Mesendoderm (in vitro differentiated cells): ENCODE data around the gene NPIPA5.
"Not testable (repeated sequence)": the region's sequence is repeated elsewhere in the genome, so short reads cannot be mapped to it uniquely, and the experiment has no call there.

Experiments
- DNase-seq: peaks from one replicate; pipeline ENCODE4 v3.0.0; 2013
- H2AK5ac ChIP-seq: 2 replicates; pipeline ENCODE4 v1.6.1; 2013; ENCODE audit warnings: low read length, inconsistent platforms
- H2BK120ac ChIP-seq: 2 replicates; pipeline ENCODE4 v1.6.1; 2013; ENCODE audit warnings: low read depth, mild to moderate bottlenecking, low read length, moderate library complexity, mixed read lengths
- H2BK15ac ChIP-seq: replicated peaks from 2 replicates; pipeline ENCODE4 v1.6.1; 2013; ENCODE audit warnings: low read depth, mild to moderate bottlenecking, moderate library complexity
- H2BK5ac ChIP-seq: 2 replicates; pipeline ENCODE4 v1.6.1; 2013; ENCODE audit warnings: low read length, inconsistent platforms
- H3K18ac ChIP-seq: 2 replicates; pipeline ENCODE4 v1.6.1; 2013; ENCODE audit warnings: mild to moderate bottlenecking, low read length, mixed read lengths
- H3K23ac ChIP-seq: one replicate; pipeline ENCODE4 v1.6.1; 2013; ENCODE audit warnings: low read length
- H3K27ac ChIP-seq: 2 replicates; pipeline ENCODE4 v1.5.1; 2013; ENCODE audit warnings: low read depth, mild to moderate bottlenecking, inconsistent platforms, low read length, moderate library complexity
- H3K27me3 ChIP-seq: 2 replicates; pipeline ENCODE4 v1.6.1; 2013; ENCODE audit warnings: low read length, control low read depth, mild to moderate bottlenecking, inconsistent platforms; ENCODE audit not compliant: insufficient read depth, poor library complexity
- H3K36me3 ChIP-seq: 2 replicates; pipeline ENCODE4 v1.6.1; 2013; ENCODE audit warnings: low read length, inconsistent platforms; ENCODE audit not compliant: control insufficient read depth, insufficient read depth
- H3K4ac ChIP-seq: one replicate; pipeline ENCODE4 v1.6.1; 2013; ENCODE audit warnings: low read depth, mild to moderate bottlenecking, low read length, moderate library complexity
- H3K4me1 ChIP-seq: 2 replicates; pipeline ENCODE4 v1.6.1; 2013; ENCODE audit warnings: low read depth, low read length, inconsistent platforms; ENCODE audit not compliant: control insufficient read depth
- H3K4me2 ChIP-seq: 2 replicates; pipeline ENCODE4 v1.6.1; 2013; ENCODE audit warnings: low read length
- H3K4me3 ChIP-seq: 2 replicates; pipeline ENCODE4 v1.5.1; 2013; ENCODE audit warnings: mild to moderate bottlenecking, low read length
- H3K56ac ChIP-seq: one replicate; pipeline ENCODE4 v1.6.1; 2013; ENCODE audit warnings: low read length
- H3K79me1 ChIP-seq: 2 replicates; pipeline ENCODE4 v1.6.1; 2013; ENCODE audit warnings: low read length, inconsistent platforms
- H3K79me2 ChIP-seq: 2 replicates; pipeline ENCODE4 v1.6.1; 2013; ENCODE audit warnings: mild to moderate bottlenecking, low read length; ENCODE audit not compliant: control insufficient read depth, insufficient read depth
- H3K9ac ChIP-seq: 2 replicates; pipeline ENCODE4 v1.6.1; 2013; ENCODE audit warnings: low read length, inconsistent platforms
- H4K5ac ChIP-seq: one replicate; pipeline ENCODE4 v1.6.1; 2013; ENCODE audit warnings: low read length
- H4K8ac ChIP-seq: one replicate; pipeline ENCODE4 v1.6.1; 2013; ENCODE audit warnings: low read depth, mild to moderate bottlenecking, control low read depth, low read length, moderate library complexity
- WGBS: extraction: QIAGEN DNeasy Blood & Tissue Kit; methylation state at CpG from one replicate; pipeline ENCODE4 v1.1.7; 2013; ENCODE audit warnings: low lambda C conversion rate, missing lambda C conversion rate; ENCODE audit not compliant: insufficient coverage; ENCODE audit errors: extremely low coverage; 5-methylcytosine and 5-hydroxymethylcytosine counted together

Gene NPIPA5

GRCh38 chr16:15333969-15334368, 44.1 kb downstream of the NPIPA5 start:
- not testable (repeated sequence) for H2AK5ac ChIP-seq, H4K8ac ChIP-seq, H3K23ac ChIP-seq, H2BK120ac ChIP-seq, H3K79me1 ChIP-seq, H4K5ac ChIP-seq, H2BK15ac ChIP-seq, H2BK5ac ChIP-seq, H3K4me1 ChIP-seq, H3K9ac ChIP-seq, H3K27me3 ChIP-seq, DNase-seq, H3K56ac ChIP-seq, H3K4me3 ChIP-seq, H3K18ac ChIP-seq, H3K4me2 ChIP-seq, H3K36me3 ChIP-seq, H3K27ac ChIP-seq, H3K4ac ChIP-seq, H3K79me2 ChIP-seq
- WGBS: no CpG with 5 or more reads among the region's 5 CpGs

GRCh38 chr16:15330978-15331377, 47.1 kb downstream of the NPIPA5 start:
- H3K4me3 ChIP-seq, H3K9ac ChIP-seq, H3K27me3 ChIP-seq, H2BK120ac ChIP-seq, H2BK15ac ChIP-seq, H4K5ac ChIP-seq, H2BK5ac ChIP-seq, H3K79me2 ChIP-seq, H3K27ac ChIP-seq, H3K36me3 ChIP-seq, H3K23ac ChIP-seq, H3K4me1 ChIP-seq, H3K56ac ChIP-seq, H3K79me1 ChIP-seq, H3K18ac ChIP-seq, H4K8ac ChIP-seq, H3K4ac ChIP-seq, H2AK5ac ChIP-seq, H3K4me2 ChIP-seq, DNase-seq: not testable (repeated sequence)
- WGBS: no CpG with 5 or more reads among the region's 2 CpGs

- no CpG with 5 or more reads among the region's 4 CpGs for WGBS
Observed at GRCh38 chr16:15324954-15325353, 53.1 kb downstream of the NPIPA5 start.

GRCh38 chr16:15323373-15323772, 54.7 kb downstream of the NPIPA5 start:
- H3K4ac ChIP-seq, H3K79me2 ChIP-seq, H4K5ac ChIP-seq, H3K56ac ChIP-seq, H3K18ac ChIP-seq, H3K36me3 ChIP-seq, H2BK5ac ChIP-seq, H2BK120ac ChIP-seq, H3K79me1 ChIP-seq, DNase-seq, H3K27me3 ChIP-seq, H3K27ac ChIP-seq, H2AK5ac ChIP-seq, H3K23ac ChIP-seq, H2BK15ac ChIP-seq, H3K4me1 ChIP-seq, H4K8ac ChIP-seq, H3K4me3 ChIP-seq, H3K4me2 ChIP-seq, H3K9ac ChIP-seq: not testable (repeated sequence)
- WGBS: no CpG with 5 or more reads among the region's 6 CpGs

More at GRCh38 chr16:15324954-15325353, 53.1 kb downstream of the NPIPA5 start:
- not testable (repeated sequence) for H3K9ac ChIP-seq, H3K18ac ChIP-seq, H3K79me2 ChIP-seq, H3K36me3 ChIP-seq, H3K4me3 ChIP-seq, H2AK5ac ChIP-seq, H3K56ac ChIP-seq, H3K27ac ChIP-seq, H3K23ac ChIP-seq, H3K4me1 ChIP-seq, H3K4me2 ChIP-seq, H4K5ac ChIP-seq, H3K27me3 ChIP-seq, H2BK5ac ChIP-seq, H3K4ac ChIP-seq, H2BK15ac ChIP-seq, H4K8ac ChIP-seq, DNase-seq, H2BK120ac ChIP-seq, H3K79me1 ChIP-seq

GRCh38 chr16:15321221-15321620, 56.9 kb downstream of the NPIPA5 start:
- not testable (repeated sequence) for H2BK15ac ChIP-seq, H2BK5ac ChIP-seq, H2BK120ac ChIP-seq, H3K18ac ChIP-seq, H3K79me1 ChIP-seq, H4K8ac ChIP-seq, H3K56ac ChIP-seq, H3K23ac ChIP-seq, H3K27me3 ChIP-seq, H2AK5ac ChIP-seq, H3K4me3 ChIP-seq, DNase-seq, H4K5ac ChIP-seq, H3K4ac ChIP-seq, H3K9ac ChIP-seq, H3K4me2 ChIP-seq, H3K79me2 ChIP-seq, H3K36me3 ChIP-seq, H3K27ac ChIP-seq, H3K4me1 ChIP-seq
- no CpG with 5 or more reads among the region's 2 CpGs for WGBS

GRCh38 chr16:15314562-15314961, 63.5 kb downstream of the NPIPA5 start:
- not testable (repeated sequence) for H3K79me2 ChIP-seq, H3K27me3 ChIP-seq, H2BK120ac ChIP-seq, H3K27ac ChIP-seq, H3K56ac ChIP-seq, H3K4me1 ChIP-seq, H3K4me3 ChIP-seq, H3K9ac ChIP-seq, H4K8ac ChIP-seq, H3K4me2 ChIP-seq, H4K5ac ChIP-seq, H3K36me3 ChIP-seq, DNase-seq, H2AK5ac ChIP-seq, H3K23ac ChIP-seq, H3K4ac ChIP-seq, H3K79me1 ChIP-seq, H2BK15ac ChIP-seq, H2BK5ac ChIP-seq, H3K18ac ChIP-seq
- no CpG with 5 or more reads among the region's 1 CpG for WGBS
